Liver (tissue), 3 donors: ENCODE results near the gene PCDHGB6.

ENCODE experiments used
- EGR1 ChIP-seq, 2 donors: IDR thresholded peaks; 2 replicates each; pipeline ENCODE4 v1.6.1; 2016 to 2018; ENCODE audit warnings: antibody characterized with exemption in 2 of 2, low read depth in 2 of 2
- GABPA ChIP-seq, 2 donors: IDR thresholded peaks in 1 of 2; conservative IDR thresholded peaks in 1 of 2; 2 replicates each; pipeline ENCODE4 v1.6.1; 2016; ENCODE audit warnings: antibody characterized with exemption in 2 of 2, mild to moderate bottlenecking in 1 of 2, moderate library complexity in 1 of 2
- HNF4A ChIP-seq, 2 donors: conservative IDR thresholded peaks; 2 replicates each; pipeline ENCODE4 v1.6.1; 2016; ENCODE audit warnings: antibody characterized with exemption in 2 of 2, mild to moderate bottlenecking in 2 of 2
- JUND ChIP-seq, 2 donors: IDR thresholded peaks; 2 replicates each; pipeline ENCODE4 v1.6.1; 2016; ENCODE audit warnings: antibody characterized with exemption in 2 of 2
- RAD21 ChIP-seq, 2 donors: IDR thresholded peaks; 2 replicates each; pipeline ENCODE4 v1.6.1; 2016; ENCODE audit warnings: antibody characterized with exemption in 2 of 2, mild to moderate bottlenecking in 2 of 2
- REST ChIP-seq: IDR thresholded peaks from 2 replicates; pipeline ENCODE4 v1.6.1; 2016; ENCODE audit warnings: antibody characterized with exemption, mild to moderate bottlenecking
- TAF1 ChIP-seq: conservative IDR thresholded peaks from 2 replicates; pipeline ENCODE4 v1.6.1; 2016; ENCODE audit warnings: antibody characterized with exemption, mild to moderate bottlenecking
- TF ChIP-seq, protein P1 (sequence below): fragments of 150-350 bp; IDR thresholded peaks from 2 replicates; pipeline ENCODE4 v1.5.1; 2017; ENCODE audit warnings: improper control_type of control experiment, low read depth, low read length; ENCODE audit not compliant: missing input control
- TF ChIP-seq, protein P2 (sequence below): IDR thresholded peaks from 2 replicates; pipeline ENCODE4 v1.6.1; 2016; ENCODE audit warnings: antibody characterized with exemption
- donor health status: healthy.
- donor health status: healthy.

- TF ChIP-seq, protein P1, sequence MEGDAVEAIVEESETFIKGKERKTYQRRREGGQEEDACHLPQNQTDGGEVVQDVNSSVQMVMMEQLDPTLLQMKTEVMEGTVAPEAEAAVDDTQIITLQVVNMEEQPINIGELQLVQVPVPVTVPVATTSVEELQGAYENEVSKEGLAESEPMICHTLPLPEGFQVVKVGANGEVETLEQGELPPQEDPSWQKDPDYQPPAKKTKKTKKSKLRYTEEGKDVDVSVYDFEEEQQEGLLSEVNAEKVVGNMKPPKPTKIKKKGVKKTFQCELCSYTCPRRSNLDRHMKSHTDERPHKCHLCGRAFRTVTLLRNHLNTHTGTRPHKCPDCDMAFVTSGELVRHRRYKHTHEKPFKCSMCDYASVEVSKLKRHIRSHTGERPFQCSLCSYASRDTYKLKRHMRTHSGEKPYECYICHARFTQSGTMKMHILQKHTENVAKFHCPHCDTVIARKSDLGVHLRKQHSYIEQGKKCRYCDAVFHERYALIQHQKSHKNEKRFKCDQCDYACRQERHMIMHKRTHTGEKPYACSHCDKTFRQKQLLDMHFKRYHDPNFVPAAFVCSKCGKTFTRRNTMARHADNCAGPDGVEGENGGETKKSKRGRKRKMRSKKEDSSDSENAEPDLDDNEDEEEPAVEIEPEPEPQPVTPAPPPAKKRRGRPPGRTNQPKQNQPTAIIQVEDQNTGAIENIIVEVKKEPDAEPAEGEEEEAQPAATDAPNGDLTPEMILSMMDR: no peak
- TF ChIP-seq, protein P2, sequence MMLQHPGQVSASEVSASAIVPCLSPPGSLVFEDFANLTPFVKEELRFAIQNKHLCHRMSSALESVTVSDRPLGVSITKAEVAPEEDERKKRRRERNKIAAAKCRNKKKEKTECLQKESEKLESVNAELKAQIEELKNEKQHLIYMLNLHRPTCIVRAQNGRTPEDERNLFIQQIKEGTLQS: no peak
- TF ChIP-seq JUND (IDR thresholded peaks at IDR 0.05): no peak
- no peak for TF ChIP-seq HNF4A (conservative IDR thresholded peaks at IDR 0.05)
- TF ChIP-seq TAF1: no peak
- no peak for TF ChIP-seq RAD21 (IDR thresholded peaks at IDR 0.05)
- no peak for TF ChIP-seq REST
- no peak for TF ChIP-seq GABPA (IDR thresholded peaks at IDR 0.05 in 1 of 2, conservative IDR thresholded peaks at IDR 0.05 in 1 of 2)
- no peak for TF ChIP-seq EGR1 (IDR thresholded peaks at IDR 0.05; ENCODE audit: low read depth in 2 of 2)
Observed at GRCh38 chr5:141393267-141393666, 14.6 kb upstream of the PCDHGB6 start.
